GM19455 (cell line): ENCODE measurements around the gene ZNF365.

Experiments used
- ATAC-seq: cut with Tn5 transposase; IDR thresholded peaks from one replicate; pipeline ENCODE4 v1.9.1; 2021; ENCODE audit not compliant: unreplicated experiment

Gene ZNF365

GRCh38 chr10:62413652-62414051, 39.5 kb downstream of the ZNF365 start:
- no peak for ATAC-seq

DNA sequence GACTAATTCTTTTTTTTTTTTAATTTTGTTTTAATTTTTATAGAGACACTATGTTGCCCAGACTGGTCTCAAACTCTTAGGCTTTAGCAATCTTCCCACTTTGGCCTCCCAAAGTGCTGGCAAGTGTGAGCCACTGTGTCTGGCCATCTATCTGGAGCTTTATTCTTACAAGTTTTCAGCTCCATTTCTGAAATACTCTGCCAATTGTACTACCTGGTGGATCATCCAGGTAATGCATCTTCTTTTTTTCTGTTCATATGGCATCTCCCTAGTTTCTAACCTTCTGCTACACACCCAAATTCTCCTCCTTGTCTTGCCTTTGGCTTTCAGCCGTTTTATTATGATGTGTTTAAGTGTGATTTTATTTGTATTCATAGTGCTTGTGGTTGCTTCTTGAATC, 40.2 kb downstream of the ZNF365 start:
- ATAC-seq = no peak

GRCh38 chr10:62422068-62422590, 48.0 kb downstream of the ZNF365 start:
- no peak for ATAC-seq

DNA sequence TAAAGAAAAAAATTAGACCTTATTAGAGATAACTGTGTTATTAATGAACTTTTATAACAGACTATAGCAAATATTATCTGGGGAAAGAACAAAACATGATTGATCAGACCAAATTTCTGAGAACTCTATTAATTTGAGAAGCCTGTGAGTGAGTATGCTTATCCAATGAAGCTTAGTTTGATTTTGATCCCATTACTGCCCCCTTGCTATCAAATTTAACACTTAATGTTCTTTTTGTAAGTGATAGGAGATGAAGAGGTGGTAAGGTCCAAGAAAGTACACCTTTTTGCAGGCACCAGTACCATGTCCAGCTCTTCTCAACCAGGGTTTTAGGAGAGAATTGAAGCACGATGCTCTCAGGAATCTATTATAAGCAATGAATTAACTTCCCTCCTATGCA, 49.9 kb downstream of the ZNF365 start:
- no peak for ATAC-seq

DNA sequence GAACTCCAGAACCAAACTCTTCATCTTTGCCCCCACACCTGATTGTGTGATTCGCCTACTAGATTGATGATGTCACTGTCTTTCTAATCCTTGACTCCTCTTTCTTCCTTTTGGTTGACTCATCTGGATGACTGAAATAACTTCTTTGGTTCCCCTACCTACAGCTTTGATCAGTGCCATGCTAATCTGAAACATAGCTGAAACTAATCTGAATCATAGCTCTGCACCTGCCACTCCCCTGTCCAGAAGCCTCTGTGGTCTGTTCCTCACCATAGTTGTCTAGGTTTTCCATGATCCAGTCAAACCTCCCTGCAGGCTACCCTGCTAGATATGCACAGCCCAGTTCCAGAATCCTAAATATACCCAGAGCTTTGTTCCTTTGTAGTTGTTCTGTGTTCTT, 51.9 kb downstream of the ZNF365 start:
- ATAC-seq = no peak

GRCh38 chr10:62426600-62426999, 52.4 kb downstream of the ZNF365 start:
- no peak for ATAC-seq

- ATAC-seq = no peak
These were observed 56.7 kb downstream of the ZNF365 start for GRCh38 chr10:62430881-62431280.

- peak; percentile 71 for ATAC-seq
These were observed 59.1 kb downstream of the ZNF365 start for GRCh38 chr10:62433181-62433692.

GRCh38 chr10:62433901-62434300, 59.7 kb downstream of the ZNF365 start:
- no peak for ATAC-seq

DNA sequence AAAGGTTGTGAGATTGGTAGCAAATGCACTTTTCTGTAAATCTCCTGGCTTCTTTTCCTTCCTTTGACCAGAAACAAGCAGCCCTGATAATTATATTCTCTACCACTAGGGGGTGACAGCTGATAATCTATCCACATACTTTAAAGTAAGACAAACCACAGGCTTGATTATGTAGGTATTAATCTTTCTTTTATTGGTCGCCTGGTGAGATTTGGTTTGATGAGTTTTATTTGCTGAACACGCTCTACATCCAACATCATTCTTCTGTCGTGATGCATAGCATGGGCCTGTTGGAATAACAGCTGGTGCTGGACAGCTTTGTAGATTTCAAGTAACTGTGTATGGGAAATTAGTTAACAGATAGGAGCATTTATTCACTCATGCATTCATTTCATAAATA, 63.5 kb downstream of the ZNF365 start:
- peak; percentile 67 for ATAC-seq

DNA sequence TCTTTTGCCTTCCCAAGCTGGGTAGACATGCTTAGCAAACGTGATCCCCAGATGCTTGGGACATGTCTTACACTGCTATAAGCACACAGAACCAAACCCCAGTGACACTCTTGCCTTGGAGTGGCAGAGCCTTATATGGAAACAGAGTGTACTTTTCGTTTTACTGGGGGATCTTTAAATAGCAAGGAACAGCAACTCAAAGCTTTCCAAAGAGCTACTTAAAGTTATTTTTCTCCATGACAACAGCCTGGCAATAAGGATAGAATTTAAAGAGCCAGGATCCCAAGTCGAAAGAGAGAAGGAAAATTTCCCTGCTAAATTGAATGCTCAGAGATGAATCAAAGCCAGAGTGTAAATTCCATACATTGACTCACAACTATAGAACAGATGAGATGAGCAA, 67.8 kb downstream of the ZNF365 start:
- no peak for ATAC-seq

DNA sequence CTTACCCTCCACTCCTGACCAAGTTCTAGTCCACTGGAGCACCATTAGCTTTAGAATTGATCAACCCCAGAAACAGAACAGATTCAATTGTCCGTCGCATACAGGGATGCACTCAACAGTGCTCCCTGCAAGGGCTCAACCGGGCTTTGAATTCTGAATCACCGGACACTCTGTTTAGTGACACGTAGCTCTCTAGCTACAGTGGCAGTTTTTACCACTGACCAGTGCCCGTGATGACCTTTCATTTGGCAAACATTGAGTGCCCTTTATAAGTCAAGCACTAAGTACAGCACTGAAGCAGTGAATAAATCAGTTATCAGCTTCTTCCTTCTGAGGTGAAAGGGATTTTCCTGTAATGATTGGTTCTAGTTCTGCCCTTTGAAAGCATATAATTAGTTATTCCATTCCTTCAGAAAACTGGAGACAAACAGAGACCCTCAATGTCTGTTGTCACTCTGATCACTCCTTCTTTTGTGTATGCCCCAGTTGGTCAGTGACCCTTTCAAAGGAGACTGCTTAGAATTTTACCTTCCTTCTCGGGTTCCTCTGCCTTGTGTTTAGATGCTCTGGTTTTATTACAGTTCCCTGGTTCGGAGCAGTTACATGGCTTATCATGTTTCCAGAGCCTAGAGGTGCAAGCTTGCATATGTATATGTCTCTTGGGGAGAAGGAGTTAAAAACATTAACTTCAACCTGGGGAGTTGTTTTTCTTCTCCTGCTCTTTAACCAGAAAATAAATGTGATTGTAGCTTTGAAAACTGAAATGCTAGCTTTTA, 68.9 kb downstream of the ZNF365 start:
- ATAC-seq = no peak

DNA sequence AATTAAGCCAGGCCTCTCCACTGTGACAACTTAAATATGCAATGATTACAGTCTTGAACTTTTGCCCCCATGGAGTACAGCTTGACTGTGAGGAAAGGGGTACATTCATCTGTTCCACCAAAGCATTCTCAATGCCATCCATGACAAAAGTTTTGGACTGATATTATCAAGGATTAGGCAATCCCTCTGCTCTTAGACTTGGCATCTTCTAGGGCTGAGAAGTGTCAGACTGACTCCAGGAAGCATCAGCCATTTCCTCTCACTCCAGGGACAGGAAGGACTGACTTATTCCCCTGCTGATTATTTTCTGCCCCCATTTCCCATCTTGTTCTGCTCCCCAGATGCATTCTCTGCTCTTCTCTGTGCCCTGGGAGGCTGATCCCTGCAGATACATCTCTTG, 69.7 kb downstream of the ZNF365 start:
- ATAC-seq = no peak

DNA sequence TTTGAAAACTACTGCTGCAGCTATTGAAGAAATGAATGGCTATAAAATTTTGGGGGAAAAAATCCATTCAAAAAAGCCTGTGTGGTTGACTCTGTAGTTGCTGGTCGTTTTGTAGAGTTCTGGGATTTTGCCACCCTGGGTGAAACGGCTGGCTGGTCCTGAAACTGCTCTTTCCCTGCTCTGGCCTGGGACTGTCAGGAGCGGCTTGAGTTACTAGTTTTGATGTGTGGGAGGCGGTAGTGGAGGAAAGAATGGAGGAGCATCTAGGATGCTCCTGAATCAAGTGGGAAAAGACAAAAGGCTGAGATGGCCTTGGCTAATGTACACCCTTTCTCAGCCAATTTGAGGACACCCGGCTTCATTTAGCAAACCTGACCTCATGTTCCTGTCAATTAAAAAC, 72.5 kb downstream of the ZNF365 start:
- no peak for ATAC-seq

DNA sequence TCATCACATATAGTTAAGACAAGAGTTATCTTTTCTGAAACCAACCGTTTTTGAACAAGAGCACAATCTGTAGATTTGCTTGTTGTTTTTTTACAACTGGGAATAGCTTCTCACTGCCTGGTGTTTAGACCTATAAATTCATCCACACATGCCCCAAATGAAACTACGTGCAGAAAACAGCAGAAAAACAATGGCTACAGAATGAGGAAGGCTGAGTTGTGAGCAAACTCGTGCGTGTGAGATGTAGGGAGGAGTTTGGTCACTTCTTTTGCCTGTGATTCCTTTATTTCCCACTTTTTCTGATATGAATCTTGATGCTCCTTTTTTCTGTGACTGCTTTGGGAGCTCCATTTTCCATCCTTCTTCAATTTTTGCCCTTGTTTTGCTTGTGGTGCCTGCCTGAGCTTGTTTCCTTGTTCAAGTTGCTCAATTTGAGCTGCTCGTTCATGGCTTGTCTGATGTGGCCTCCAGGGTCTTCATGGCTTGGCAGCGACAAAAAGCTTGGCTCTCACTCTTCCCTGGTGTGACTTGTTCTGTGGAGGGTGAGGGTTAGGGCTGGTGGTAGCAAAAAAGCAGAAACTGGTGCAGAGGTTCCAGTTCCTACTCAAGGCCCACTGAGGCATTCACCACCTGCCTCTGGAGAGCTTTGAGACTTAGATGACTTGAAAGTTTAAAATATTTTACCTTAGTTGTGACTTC, 76.9 kb downstream of the ZNF365 start:
- ATAC-seq = no peak

GRCh38 chr10:62451611-62451975, 77.4 kb downstream of the ZNF365 start:
- no peak for ATAC-seq
